GM19351 (cell line): Measurements from ENCODE around the gene ATP8B1.
"Not testable (repeated sequence)": the region's sequence is repeated elsewhere in the genome, so short reads cannot be mapped to it uniquely, and the experiment has no call there.

Source experiments
- ATAC-seq: cut with Tn5 transposase; IDR thresholded peaks from one replicate; pipeline ENCODE4 v1.9.1; 2021; ENCODE audit warnings: mild to moderate bottlenecking, moderate library complexity; ENCODE audit not compliant: unreplicated experiment

Gene ATP8B1

DNA sequence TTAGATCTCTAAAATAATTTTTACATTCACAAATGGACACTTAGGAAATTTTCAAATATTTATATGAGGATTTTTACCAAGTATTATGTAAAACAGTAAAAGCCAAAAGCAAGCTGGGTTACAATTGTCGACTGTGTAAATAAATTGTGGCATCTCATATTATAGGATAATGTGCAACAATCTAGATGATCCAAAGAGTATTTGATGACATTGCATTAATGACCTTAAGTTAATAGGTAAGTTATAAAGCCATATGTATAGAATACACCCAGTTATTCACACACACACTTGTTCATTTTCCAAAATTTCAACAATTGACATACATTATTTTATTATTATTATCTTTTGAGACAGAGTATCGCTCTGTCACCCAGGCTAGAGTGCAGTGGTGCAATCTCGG, 69.3 kb downstream of the ATP8B1 start:
- no peak for ATAC-seq

DNA sequence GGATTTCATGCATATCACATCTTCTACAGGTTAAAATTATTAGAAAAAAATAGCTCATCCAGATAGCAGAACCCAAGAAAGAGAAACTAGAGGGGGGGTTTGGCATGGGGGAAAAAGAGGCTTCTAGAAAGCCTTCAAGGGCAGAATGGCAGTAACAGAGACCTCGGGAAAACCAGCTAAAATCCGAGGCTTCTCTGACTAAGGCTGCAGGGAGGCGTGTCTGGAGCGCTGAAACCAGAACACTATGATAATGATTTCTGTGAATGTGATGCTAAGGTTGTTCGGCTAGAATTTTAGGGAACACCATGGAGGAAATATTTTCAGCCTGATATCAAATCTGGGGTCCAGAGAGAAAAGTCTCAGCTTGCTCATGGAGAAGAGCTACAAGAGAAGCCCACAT, 73.0 kb downstream of the ATP8B1 start:
- no peak for ATAC-seq

DNA sequence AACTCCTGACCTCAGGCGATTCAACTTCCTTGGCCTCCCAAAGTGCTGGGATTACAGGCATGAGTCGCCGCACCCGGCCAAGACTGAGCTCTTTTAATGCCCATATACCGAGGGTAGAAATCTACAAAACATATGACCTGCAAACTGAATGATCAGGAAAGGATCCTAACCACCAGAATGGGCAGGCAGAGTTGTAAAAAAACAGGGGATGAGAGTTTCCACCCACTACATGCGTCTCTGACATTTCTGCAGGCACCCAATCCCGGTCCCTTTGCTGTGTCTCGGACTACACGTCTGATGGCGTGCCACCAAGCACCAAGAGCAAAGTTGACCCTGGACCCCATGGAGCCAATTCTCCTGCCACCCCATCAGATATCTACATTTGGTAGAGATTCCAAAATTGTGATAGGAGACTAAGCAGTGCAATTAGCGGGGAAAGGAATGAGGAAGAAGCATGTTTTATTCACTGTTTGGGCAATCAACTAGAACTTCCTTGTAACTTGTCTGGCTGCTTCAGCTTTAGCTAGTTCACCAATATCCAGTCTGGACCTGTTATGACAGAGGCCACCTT, 74.1 kb downstream of the ATP8B1 start:
- ATAC-seq = no peak

DNA sequence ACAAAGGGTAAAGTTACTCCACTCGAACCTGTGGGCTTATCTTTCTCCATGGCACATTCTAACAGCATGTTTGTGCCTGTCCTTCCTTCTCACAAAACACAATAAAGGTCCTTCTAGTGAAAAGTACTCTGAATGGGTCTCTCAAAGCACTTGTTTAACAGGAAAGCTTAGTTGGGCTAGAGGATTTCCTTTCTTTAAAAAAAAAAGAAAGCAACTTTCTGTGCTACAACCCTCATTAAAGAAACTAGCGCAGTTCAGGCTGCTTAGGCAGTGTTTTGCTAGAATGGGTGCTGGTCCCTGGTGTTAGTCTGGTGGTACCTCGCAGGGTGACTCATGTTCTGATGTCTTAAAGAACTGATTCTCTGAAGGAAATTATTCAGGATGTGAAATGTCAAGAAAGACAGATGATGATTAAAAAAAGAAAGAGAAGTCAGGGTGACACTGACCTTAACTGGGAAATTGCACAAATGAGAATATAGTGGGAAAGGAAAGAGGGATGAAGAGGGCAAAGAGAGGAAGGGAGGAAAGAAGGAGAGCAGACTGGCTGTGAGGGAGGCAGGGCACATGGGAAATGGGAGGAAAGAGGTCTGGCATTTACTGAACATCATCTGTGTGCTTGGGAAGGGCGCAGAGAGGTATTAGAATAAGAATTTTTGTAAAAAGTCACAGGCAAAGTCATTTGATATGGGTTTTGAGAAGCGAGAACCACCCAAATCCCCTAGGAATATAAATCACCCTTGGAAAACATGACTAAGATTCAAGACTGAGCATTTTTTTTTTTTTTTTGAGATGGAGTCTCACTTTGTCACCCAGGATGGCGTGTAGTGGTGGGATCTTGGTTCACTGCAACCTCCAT, 74.9 kb downstream of the ATP8B1 start:
- no peak for ATAC-seq

DNA sequence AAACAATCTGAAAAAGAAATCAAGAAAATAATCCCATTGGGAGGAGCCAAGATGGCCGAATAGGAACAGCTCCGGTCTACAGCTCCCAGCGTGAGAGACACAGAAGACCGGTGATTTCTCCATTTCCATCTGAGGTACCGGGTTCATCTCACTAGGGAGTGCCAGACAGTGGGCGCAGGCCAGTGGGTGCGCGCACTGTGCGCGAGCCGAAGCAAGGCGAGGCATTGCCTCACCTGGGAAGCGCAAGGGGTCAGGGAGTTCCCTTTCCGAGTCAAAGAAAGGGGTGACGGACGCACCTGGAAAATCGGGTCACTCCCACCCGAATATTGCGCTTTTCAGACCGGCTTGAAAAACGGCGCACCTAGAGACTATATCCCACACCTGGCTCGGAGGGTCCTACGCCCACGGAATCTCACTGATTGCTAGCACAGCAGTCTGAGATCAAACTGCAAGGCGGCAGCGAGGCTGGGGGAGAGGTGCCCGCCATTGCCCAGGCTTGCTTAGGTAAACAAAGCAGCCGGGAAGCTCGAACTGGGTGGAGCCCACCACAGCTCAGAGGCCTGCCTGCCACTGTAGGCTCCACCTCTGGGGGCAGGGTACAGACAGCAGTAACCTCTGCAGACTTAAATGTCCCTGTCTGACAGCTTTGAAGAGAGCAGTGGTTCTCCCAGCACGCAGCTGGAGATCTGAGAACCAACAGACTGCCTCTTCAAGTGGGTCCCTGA, 83.7 kb downstream of the ATP8B1 start:
- ATAC-seq = not testable (repeated sequence)

DNA sequence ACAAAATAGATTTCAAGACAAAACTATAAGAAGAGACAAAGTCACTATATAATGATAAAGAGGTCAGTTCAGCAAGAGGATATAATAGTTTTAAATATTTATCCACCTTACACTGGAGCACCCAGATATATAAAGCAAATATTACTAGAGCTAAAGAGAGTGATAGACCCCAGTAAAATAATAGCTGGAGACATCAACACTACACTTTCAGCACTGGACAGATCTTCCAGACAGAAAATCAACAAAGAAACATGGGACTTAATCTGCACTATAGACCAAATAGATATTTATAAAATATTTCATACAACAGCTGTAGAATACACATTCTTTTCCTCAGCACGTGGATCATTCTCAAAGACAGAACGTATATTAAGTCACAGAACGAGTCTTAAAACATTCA, 86.6 kb downstream of the ATP8B1 start:
- ATAC-seq = no peak

DNA sequence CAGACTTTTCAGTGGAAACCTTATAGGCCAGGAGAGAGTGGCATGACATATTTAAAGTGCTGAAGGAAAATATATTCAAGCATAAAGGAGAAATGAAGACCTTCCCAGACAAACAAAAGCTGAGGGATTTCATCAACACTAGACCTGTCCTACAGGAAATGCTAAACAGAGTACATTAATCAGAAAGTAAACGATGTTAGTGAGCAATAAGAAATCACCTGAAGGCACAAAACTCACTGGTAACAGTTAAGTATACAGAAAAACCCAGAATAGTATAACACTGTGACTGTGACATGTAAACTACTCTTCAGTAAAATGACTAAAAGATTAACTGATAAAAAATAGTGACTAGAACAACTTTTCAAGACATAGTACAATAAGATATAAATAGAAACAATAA, 87.4 kb downstream of the ATP8B1 start:
- ATAC-seq = no peak

DNA sequence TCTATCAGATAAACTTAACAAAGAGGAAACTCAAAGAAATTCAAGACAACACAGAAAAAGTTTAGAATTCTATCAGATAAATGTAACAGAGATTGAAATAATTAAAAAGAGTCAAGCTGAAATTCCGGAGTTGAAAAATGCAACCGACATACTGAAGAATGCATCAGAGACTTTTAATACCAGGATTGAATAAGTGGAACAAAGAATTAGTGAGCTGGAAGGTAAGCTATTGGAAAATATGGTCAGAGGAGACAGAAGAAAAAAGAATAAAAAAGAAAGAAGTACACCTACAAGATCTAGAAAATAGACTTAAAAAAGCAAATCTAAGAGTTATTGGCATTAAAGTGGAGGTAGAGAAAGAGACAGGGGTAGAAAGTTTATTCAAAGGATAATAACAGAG, 88.0 kb downstream of the ATP8B1 start:
- ATAC-seq = no peak

DNA sequence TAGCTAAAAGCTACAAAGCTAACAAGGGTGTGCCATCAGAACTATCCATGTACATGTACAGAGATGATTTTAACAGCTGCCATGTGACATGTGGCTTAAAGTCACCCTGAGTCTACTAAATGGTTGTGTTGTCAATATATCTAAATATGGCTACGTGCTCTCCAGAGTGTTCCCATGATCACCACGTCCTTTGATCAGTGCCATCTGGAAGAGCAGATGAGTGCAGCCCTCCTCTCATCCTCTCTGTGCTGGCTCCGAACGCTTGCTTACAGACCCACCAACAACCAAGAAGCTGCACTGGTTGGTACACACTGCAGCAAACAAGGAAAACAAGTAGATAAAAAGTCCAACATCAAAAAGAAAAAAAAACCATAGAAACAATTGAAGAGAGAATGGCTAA, 92.9 kb downstream of the ATP8B1 start:
- ATAC-seq = no peak

DNA sequence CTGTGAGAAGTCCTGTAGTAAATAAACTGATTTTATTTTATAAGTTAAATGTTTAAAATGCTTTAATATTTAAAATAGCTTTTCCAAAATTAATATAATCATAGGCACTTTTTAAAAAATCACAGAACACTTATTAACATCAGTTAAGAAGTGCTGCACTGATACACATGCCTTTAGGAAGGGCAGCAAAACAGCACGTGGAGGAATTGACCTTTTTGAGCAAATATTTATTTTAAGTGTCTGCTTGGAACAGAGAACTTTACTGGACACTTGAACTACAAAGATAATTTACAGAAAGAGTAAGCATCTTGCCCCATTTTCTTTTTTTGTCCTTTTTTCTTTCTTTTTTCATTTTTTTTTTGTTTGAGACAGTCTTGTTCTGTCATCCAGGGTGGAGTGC, 93.8 kb downstream of the ATP8B1 start:
- ATAC-seq = no peak

DNA sequence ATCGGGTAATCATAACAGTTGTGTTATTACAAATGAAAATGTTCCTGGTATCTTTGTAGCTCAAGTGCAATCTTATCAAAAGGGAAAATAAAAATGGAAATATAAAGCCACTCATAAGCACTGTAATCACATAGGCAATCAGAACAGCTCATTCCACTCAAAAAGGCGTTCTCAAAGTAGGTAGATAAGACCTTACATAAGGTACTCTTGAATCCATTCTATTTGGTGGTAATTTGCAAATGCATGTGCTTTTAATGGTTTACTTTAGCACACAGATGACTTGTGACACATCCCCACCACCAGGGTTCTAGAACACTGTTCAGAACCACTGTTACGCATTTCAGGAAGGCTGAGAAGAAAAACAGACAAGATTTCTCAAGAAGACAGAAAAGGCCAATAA, 94.8 kb downstream of the ATP8B1 start:
- ATAC-seq = no peak

DNA sequence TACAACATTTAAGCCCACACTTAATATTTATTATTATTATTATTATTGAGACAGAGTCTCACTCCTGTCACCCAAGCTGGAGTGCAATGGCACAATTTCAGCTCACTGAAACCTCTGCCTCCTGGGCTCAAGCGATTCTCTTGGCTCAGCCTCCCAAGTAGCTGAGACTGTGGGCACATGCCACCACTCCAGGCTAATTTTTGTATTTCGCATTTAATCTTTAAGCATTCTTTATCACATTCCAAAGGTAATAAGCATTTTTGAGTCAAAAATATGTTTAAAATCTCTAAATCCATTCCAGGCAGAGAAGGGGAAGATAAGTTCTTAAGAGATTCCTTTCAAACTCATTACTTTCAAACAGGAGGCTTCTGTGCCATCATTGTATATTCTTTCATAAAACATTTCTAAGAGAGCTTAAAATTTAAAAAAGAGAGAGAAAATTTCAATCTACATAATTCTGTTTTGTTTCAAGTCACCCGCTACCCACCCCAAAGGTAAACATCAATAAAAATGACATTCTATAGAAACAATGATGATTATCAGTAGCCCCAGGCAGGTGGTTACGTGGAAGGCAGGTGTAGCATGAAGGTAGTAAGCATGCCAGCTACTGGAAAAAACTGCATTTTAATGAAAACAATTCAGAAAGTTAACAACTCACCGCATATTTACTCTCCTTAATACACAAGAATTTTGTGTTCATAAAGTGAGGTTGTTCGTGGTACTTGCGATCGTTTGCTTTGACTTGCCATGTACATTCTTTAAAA, 97.1 kb downstream of the ATP8B1 start:
- no peak for ATAC-seq

DNA sequence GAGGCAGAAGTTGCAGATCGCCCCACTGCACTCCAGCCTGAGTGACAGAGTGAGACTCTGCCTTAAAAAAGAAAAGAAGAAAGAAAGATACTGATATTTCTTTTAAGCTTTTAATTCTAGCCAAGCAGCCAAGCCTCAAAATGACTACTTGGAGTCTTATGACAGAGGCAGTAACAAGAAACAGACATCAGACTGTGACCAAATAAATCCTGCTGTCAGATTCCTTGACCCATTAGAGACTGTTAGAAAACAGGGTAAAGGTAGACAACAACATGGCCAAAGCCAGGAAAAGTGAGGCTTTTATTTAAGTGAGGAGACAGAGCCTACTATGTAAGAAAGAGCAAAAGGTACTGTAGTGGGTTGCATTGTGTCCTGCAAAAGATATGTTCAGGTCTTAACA, 98.1 kb downstream of the ATP8B1 start:
- ATAC-seq = no peak

DNA sequence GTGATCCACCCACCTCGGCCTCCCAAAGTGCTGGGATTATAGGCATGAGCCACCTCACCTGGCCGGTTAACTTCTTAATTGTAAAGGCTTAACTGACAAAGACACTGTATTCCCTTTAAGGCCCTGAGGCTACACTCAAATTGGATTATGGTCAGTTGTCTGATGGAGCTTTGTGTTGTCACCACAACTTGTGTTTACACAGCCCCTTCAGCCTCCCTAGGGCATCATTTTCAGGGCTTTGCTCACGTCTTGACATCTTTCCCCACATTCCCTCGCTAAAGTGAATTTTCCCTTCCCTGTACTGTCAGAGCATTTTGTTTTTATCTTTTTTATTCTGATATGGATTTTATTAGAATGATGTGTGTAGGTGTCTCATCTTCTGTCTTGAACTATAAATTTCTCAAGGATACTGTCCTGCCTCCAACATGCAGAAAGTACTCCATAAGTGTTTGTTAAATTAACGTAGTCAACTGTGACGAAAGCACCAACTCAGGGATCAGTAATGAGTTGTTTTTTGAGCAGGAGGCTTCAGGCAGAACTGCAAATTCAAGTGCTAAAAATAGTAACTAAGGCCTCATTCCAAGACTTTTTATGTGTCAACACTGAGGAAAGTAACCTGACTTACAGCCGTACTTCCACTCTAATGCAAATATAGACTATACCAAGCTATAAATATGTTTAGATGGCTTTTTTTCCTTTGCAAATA, 104.4 kb downstream of the ATP8B1 start:
- ATAC-seq = no peak

DNA sequence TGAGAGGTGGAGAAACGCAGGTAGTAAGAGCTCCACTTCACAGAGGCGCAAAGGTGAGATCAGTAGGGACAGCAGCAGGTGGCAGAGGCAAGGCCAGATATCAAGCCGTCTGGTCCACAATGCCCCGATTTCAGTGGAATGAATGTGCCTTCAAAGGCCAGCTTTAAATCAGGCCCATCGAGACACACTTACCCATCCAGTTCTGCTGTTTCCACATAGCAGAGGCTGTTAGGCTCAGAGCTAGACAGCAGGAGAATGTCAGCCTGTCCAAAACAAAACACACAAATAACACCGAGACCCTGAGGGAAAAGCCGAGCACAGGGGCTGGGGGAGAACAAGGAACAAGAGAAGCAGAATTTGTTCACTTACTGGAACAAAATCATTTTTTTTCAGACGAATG, 105.7 kb downstream of the ATP8B1 start:
- no peak for ATAC-seq

DNA sequence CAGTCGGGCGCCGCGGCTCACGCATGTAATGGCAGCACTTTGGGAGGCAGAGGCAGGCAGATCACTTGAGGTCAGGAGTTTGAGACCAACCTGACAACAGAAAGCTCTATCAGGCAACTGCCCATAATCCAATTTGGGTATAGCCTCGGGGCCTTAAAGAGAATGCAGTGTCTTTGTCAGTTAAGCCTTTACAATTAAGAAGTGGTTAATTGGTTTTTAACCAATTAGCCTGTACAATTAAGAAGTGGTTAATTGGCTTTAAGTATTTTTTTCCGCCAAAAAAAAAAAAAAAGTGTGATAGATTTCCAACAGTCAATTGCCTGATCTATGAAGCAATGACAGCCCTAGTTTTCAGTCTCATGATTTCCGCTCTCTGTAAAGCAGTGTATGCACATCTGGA, 106.8 kb downstream of the ATP8B1 start:
- no peak for ATAC-seq

DNA sequence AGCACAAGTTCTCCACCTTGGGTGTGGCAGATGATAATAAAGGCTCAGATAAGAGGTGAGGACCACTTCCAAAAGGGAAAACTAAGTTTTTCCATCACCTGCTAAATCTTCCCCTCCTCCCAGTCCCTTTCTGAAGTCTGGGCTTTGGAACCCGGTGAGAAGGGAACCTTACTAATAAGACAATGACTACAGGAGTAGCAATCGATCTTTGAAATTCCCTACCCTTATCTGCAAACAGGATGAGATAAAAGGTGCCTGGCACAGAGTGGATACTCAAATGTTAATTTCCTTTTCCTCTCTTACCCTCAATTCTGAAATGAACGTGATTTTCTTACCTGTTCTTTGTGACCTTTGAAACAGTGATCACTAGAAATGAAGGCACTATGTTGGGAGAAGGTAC, 111.8 kb downstream of the ATP8B1 start:
- ATAC-seq = no peak

DNA sequence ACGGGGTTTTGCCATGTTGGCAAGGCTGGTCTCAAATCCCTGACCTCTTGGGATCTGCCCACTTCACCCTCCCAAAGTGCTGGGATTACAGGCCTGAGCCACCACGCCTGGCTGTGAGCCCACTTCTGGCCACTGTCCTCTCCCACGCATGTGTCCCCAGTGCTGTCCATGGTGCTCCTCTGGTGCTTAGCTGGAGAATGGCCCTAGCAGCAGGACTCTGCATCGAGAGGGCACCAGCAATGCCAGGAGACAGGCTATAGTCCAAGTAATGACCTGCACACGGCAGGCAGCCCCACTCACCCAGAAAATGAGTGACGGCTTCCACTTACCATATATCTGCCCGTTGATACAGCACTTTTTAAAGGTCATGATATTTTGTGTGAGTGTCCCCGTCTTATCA, 115.1 kb downstream of the ATP8B1 start:
- no peak for ATAC-seq

DNA sequence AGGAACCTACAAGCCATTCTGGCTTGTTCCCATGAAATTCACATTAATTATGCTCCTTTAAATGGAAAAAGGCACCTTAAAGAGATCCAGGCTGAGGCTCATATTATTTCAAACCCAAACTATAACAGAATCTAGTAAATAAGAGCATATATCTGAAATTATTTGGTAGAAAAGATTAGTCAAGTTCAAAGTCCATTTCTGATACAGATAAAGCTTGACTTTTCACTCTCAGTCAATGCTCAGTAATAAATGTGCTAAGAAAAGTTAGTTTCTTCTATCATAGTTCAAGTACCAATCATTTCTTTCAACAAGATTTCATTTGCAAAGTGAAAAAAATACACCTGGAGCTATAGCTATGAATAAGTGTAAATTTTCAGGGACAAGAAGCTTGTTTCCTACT, 119.6 kb downstream of the ATP8B1 start:
- no peak for ATAC-seq

DNA sequence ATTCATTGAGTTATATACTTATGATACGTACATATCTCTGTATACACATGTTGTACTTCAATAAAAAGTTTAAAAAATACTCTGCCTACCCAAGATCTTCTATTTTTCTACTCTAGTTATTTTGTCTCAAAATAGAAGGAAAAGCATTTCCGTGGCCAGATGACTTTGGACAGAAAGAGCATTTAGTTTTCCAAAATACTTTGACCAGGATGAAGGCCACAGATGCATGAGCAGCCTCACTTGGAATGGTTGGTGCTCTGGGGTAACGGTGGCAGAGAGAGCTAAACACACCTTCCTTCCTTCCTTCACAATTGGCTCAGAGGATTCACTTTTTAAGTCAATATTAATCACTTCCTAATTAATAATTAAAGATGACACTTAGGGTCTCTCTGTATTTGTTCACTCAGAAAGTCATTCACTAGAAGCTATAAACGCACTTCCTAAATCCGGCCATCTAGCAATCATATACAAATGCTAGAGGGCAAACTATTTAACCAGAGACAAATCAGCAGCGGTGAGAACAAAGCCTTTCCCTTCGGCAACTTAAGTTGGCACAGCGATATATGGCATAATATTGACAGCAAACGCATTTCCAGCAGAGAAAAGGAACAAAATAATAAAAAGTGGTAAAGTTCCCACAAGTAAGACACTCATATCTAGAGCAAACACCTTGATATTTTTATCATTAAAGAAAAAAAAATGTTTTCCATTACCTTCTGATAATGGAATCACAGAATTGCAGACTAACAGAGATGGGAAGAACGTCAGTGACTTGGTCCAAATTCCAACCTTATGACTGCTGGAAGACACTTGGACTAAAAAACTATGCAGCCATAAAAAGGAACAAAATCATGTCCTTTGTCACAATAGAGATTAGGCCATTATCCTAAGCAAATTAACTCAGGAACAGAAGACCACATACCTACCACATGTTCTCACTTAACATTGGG, 125.6 kb downstream of the ATP8B1 start:
- no peak for ATAC-seq
